ENCODE results near the gene MB.

DNA sequence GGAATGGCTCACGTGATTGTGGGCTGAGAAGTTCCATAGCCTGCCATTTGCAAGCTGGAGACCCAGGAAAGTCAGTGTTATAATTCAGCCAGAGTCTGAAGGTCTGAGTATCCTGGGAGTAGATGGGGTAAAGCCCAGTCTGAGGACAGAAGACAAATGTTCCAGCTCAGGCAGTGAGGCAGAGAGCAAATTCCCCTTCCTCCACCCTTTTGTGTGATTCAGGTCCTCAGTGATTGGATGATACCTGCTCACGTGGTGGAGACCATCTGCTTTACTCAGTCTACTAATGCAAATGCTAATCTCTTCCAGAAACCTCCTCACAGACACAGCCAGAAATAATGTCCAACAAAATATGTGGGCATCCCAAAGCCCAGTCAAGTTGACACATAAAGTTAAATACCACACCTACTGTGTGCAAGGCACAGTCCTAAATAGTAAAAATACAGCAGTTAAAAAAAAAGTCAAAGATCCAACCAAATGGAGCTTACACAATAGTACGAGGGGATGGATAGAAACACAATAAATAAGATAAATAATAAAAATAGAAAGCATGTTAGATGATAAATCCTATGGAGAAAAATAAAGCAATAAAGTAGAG, 17.9 kb upstream of the MB start:
- TF ChIP-seq, protein P1, sequence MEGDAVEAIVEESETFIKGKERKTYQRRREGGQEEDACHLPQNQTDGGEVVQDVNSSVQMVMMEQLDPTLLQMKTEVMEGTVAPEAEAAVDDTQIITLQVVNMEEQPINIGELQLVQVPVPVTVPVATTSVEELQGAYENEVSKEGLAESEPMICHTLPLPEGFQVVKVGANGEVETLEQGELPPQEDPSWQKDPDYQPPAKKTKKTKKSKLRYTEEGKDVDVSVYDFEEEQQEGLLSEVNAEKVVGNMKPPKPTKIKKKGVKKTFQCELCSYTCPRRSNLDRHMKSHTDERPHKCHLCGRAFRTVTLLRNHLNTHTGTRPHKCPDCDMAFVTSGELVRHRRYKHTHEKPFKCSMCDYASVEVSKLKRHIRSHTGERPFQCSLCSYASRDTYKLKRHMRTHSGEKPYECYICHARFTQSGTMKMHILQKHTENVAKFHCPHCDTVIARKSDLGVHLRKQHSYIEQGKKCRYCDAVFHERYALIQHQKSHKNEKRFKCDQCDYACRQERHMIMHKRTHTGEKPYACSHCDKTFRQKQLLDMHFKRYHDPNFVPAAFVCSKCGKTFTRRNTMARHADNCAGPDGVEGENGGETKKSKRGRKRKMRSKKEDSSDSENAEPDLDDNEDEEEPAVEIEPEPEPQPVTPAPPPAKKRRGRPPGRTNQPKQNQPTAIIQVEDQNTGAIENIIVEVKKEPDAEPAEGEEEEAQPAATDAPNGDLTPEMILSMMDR (IDR thresholded peaks at IDR 0.05), result no peak
- TF ChIP-seq POLR2A (IDR thresholded peaks at IDR 0.05), result no peak
